SH-SY5Y (cell line): ENCODE data around the gene TMEM51.

Experiments
- GATA2 ChIP-seq: IDR thresholded peaks from 2 replicates; pipeline ENCODE4 v1.6.1; 2011; ENCODE audit warnings: mild to moderate bottlenecking, low read depth, low read length
- GATA3 ChIP-seq: IDR thresholded peaks from 2 replicates; pipeline ENCODE4 v1.6.1; 2011; ENCODE audit warnings: low read depth, mild to moderate bottlenecking, low read length, moderate library complexity

DNA sequence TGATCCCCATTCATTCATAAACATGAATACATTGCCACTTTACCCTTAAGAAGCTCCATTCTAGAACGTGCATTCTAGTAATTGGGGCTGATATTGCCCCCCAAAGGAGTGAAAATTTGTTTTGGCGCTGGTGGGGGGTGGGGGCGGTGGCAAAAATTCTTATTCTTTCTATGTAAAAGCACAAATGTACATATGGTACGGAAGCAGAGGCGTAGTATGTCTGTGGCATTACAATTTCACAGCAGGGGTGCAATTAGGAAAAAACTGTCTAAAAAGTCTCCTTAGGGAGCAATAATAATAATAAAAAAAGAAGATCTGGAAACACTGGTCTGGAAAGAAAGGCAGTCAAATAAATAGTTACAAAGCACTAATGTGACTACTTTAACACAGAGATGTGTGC lies 40.4 kb upstream of the TMEM51 start:
- TF ChIP-seq GATA2 (no peak), GATA3 (no peak)
